K562 (cell line): ENCODE measurements around the gene TRAPPC12. TPM values are rescaled to one million over a fixed set of nuclear protein-coding genes. Genes with fewer than 3 reads are reported as not detected.

Source experiments
- ATAC-seq: fragments of 200-7000 bp; cut with Tn5 transposase; 3 replicates; pipeline ENCODE4 v1.9.1; 2020; ENCODE audit warnings: moderate library complexity
- BruUV-seq: library from RNA; stranded (reverse); fragments of 400-500 nt; replicated peaks from 2 replicates; lab custom pipeline; 2021; lab: Mats Ljungman, UMichigan
- CTCF ChIA-PET: fragments of 300-600 bp; formaldehyde crosslinking; extraction: SDS; loops from one replicate; lab custom pipeline; 2021; ENCODE audit warnings: low intra/inter-chr PET ratio; lab: Yijun Ruan, JAX
- POLR2A ChIA-PET: fragments of 300-600, 350-650 bp; sonication (Branson Sonifier 250); formaldehyde crosslinking; extraction: SDS; loops from one replicate; lab custom pipeline; 2021; ENCODE audit warnings: antibody characterized with exemption, inconsistent platforms; lab: Yijun Ruan, JAX
- DNase-seq, 4 experiments: peaks; one replicate each; pipeline versions ENCODE4 v3.0.0 to v3.0.0-alpha.2; 2011 to 2018; ENCODE audit warnings: low spot score in 3 of 4, mixed read lengths in 3 of 4; ENCODE audit errors: extremely low read depth in 1 of 4
- FAIRE-seq: peaks from 2 replicates; lab custom pipeline; 2011; peaks lifted over from hg19 to GRCh38; lab: Jason Lieb, UNC
- H2AFZ ChIP-seq: 2 replicates; pipeline ENCODE4 v1.6.0; 2011; ENCODE audit warnings: low read depth, low read length, control low read depth, inconsistent platforms
- H3K27ac ChIP-seq: fragments of 200-600 bp; 3 replicates; pipeline ENCODE4 v1.8.0; 2011; ENCODE audit warnings: low read depth, mild to moderate bottlenecking, control low read depth, inconsistent platforms, low read length, moderate library complexity, mixed read lengths; ENCODE audit errors: extremely low read depth
- H3K27me3 ChIP-seq, 2 experiments: fragments of 300-600 bp in 1 of 2; 2 replicates in 1 of 2; 3 replicates in 1 of 2; pipeline versions ENCODE4 v1.6.0 to v1.8.0; 2011; ENCODE audit warnings: inconsistent platforms in 2 of 2, low read length in 2 of 2, mild to moderate bottlenecking in 1 of 2, mixed read lengths in 1 of 2, moderate library complexity in 1 of 2; ENCODE audit not compliant: control insufficient read depth in 2 of 2, insufficient read depth in 2 of 2
- H3K36me3 ChIP-seq: fragments of 300-600 bp; 3 replicates; pipeline ENCODE4 v1.8.0; 2011; ENCODE audit warnings: mild to moderate bottlenecking, low read length, inconsistent platforms; ENCODE audit not compliant: control insufficient read depth, insufficient read depth
- H3K4me1 ChIP-seq, 2 experiments: fragments of 200-600 bp in 1 of 2; replicated peaks in 1 of 2; 2 replicates in 1 of 2; 3 replicates in 1 of 2; pipeline versions ENCODE4 v1.5.1 to v1.8.0; 2011; ENCODE audit warnings: inconsistent platforms in 2 of 2, low read length in 2 of 2, mild to moderate bottlenecking in 1 of 2, mixed read lengths in 1 of 2, moderate library complexity in 1 of 2; ENCODE audit not compliant: control insufficient read depth in 2 of 2, insufficient read depth in 2 of 2
- H3K4me2 ChIP-seq: 2 replicates; pipeline ENCODE4 v1.6.1; 2011; ENCODE audit warnings: low read length, control low read depth, inconsistent platforms, mixed read lengths; ENCODE audit not compliant: insufficient read depth
- H3K4me3 ChIP-seq: fragments of 200-600 bp; sonication (generic), shearing (Covaris generic); 2 replicates; pipeline ENCODE4 v1.5.1; 2016; ENCODE audit warnings: control low read depth, inconsistent platforms
- H3K79me2 ChIP-seq: fragments of 200-600 bp; 3 replicates; pipeline ENCODE4 v1.8.0; 2011; ENCODE audit warnings: low read length, inconsistent platforms; ENCODE audit not compliant: control insufficient read depth, insufficient read depth
- H3K9ac ChIP-seq, 2 experiments: 2 replicates each; pipeline versions ENCODE4 v1.6.0 to v1.6.1; 2011; ENCODE audit warnings: low read depth in 2 of 2, low read length in 2 of 2, control low read depth in 1 of 2, inconsistent platforms in 1 of 2, mild to moderate bottlenecking in 1 of 2, mixed read lengths in 1 of 2; ENCODE audit not compliant: insufficient read depth in 1 of 2
- H3K9me1 ChIP-seq: one replicate; pipeline ENCODE4 v1.6.0; 2011; ENCODE audit warnings: inconsistent platforms, mild to moderate bottlenecking, low read length, moderate library complexity; ENCODE audit not compliant: control insufficient read depth, insufficient read depth
- H3K9me3 ChIP-seq: replicated peaks from 2 replicates; pipeline ENCODE4 v1.5.1; 2011; ENCODE audit warnings: low read depth, low read length, inconsistent platforms; ENCODE audit not compliant: control insufficient read depth, insufficient read depth
- H4K20me1 ChIP-seq: replicated peaks from 2 replicates; pipeline ENCODE4 v1.6.1; 2011; ENCODE audit warnings: low read length, inconsistent platforms, mixed read lengths; ENCODE audit not compliant: control insufficient read depth, insufficient read depth
- JUNB ChIP-seq: fragments of 450-650 bp; formaldehyde crosslinking; conservative IDR thresholded peaks from 2 replicates; pipeline ENCODE4 v1.4.0; 2020; ENCODE audit warnings: mild to moderate bottlenecking
- MEF2D ChIP-seq: conservative IDR thresholded peaks from 2 replicates; pipeline ENCODE4 v1.6.1; 2016; ENCODE audit warnings: low read depth, missing genetic modification characterization, missing compliant biosample characterization
- NCOR1 ChIP-seq: fragments of 450-650 bp; IDR thresholded peaks from 2 replicates; pipeline ENCODE4 v1.6.1; 2016; ENCODE audit warnings: mild to moderate bottlenecking, moderate library complexity
- PPARD ChIP-seq: fragments of 250-450 bp; sonication (Bioruptor Pico); IDR thresholded peaks from 2 replicates; pipeline ENCODE4 v1.8.0; 2022; ENCODE audit warnings: inconsistent platforms, mild to moderate bottlenecking, moderate library complexity
- RBFOX2 ChIP-seq: fragments of 200-400 bp; formaldehyde crosslinking; IDR thresholded peaks from 2 replicates; pipeline ENCODE4 v1.6.1; 2017; ENCODE audit warnings: low read depth, mild to moderate bottlenecking, low read length, moderate library complexity
- RBM17 ChIP-seq: fragments of 200-400 bp; formaldehyde crosslinking; IDR thresholded peaks from 2 replicates; pipeline ENCODE4 v1.6.1; 2017; ENCODE audit warnings: low read depth, mild to moderate bottlenecking, low read length, borderline replicate concordance
- SMAD4 ChIP-seq: fragments of 250-450 bp; sonication (Bioruptor Pico); conservative IDR thresholded peaks from 2 replicates; pipeline ENCODE4 v1.8.0; 2021; ENCODE audit warnings: inconsistent platforms, mild to moderate bottlenecking, moderate library complexity
- SMC3 ChIP-seq: conservative IDR thresholded peaks from 2 replicates; pipeline ENCODE4 v1.6.1; 2011; ENCODE audit warnings: low read depth, low read length, improper control_type of control experiment; ENCODE audit not compliant: insufficient read depth
- TCF7L2 ChIP-seq: fragments of 150-350 bp; IDR thresholded peaks from 2 replicates; pipeline ENCODE4 v1.6.1; 2016; ENCODE audit warnings: low read depth, mild to moderate bottlenecking, low read length, moderate library complexity
- THRAP3 ChIP-seq: fragments of 450-650 bp; IDR thresholded peaks from 2 replicates; pipeline ENCODE4 v1.6.1; 2016; ENCODE audit warnings: mild to moderate bottlenecking, inconsistent platforms, borderline replicate concordance
- ZNF124 ChIP-seq: sonication (generic); formaldehyde crosslinking; IDR thresholded peaks from 2 replicates; pipeline ENCODE4 v1.8.1; 2022; ENCODE audit warnings: missing genetic modification reagents
- ZNF24 ChIP-seq: fragments of 450-650 bp; IDR thresholded peaks from 2 replicates; pipeline ENCODE4 v1.6.1; 2016
- ZNF347 ChIP-seq: fragments of 450-650 bp; formaldehyde crosslinking; IDR thresholded peaks from 2 replicates; pipeline ENCODE4 v1.4.0; 2020; ENCODE audit warnings: low read depth, mild to moderate bottlenecking, moderate library complexity
- ZNF77 ChIP-seq: fragments of 250-450 bp; sonication (Bioruptor Pico); IDR thresholded peaks from 2 replicates; pipeline ENCODE4 v1.5.0; 2020
- ZSCAN32 ChIP-seq: fragments of 450-650 bp; formaldehyde crosslinking; IDR thresholded peaks from 2 replicates; pipeline ENCODE4 v1.4.0; 2020; ENCODE audit warnings: mild to moderate bottlenecking, moderate library complexity
- WGBS: fragments of 100-300 bp; shearing (Covaris generic); methylation state at CpG from one replicate; pipeline ENCODE4 v1.1.6; 2016; ENCODE audit warnings: low coverage, mixed read lengths; ENCODE audit not compliant: insufficient coverage; ENCODE audit errors: missing lambda C conversion rate; 5-methylcytosine and 5-hydroxymethylcytosine counted together
- in situ Hi-C: fragments of 300-500 bp; cut with MboI; formaldehyde crosslinking; loops from 4 replicates; pipeline ENCODE4 v1.15.0; 2018; ENCODE audit warnings: inconsistent platforms, mixed read lengths
- intact Hi-C: fragments of 100-400 bp; cut with micrococcal nuclease; formaldehyde crosslinking; loops from 2 replicates; pipeline ENCODE4 v1.14.2; 2022
- polyA plus RNA-seq, 8 experiments: library from polyadenylated mRNA; depleted of rRNA in 4 of 8; stranded (reverse) in 5 of 8; unstranded in 3 of 8; fragments of >200 nt; fragmentation: Nextera tagmentation in 2 of 8; fragmentation: Illumina TruSeq in 1 of 8; extraction: Ambion mirVana in 2 of 8; extraction: Trizol in 1 of 8; gene quantifications; 2 replicates each; pipeline versions ENCODE4 v1.2.1 to v1.2.3, GENCODE V29; 2011 to 2014; ENCODE audit warnings: inconsistent platforms in 1 of 8, missing spikeins in 1 of 8
- total RNA-seq, 7 experiments: library from RNA; depleted of rRNA in 6 of 7; stranded (reverse); fragments of >200 nt in 6 of 7; fragmentation: Illumina TruSeq in 2 of 7; extraction: Trizol in 2 of 7; gene quantifications; 2 replicates each; pipeline versions ENCODE4 v1.2.1 to v1.2.3, GENCODE V29; 2011 to 2021; ENCODE audit warnings: low replicate concordance in 1 of 7

The TRAPPC12 gene
- total and polyA plus RNA-seq, 9 of the 15 experiments (the other 6 are each of a cell fraction or from before 2014, with no cell fraction given) = 8.0 to 75.2 (median 39.1) TPM

DNA sequence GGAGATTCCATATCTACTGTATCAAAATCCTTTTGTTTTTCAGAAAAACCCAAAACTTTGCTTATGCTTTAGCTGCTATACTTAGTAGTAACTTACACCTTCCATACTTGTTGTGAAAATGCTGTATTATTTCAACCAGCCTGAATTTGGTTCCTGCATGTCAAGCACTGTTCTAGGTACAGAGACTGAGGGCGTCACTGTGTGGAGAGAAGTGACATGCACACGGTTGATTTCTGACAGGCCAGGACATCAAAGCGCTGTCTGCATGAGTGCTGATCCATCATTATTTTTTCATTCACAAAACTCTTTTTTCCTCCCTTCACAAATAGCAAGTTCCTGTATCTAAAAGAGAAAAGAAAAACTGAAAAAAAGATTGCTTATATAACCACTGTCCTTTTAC, 31.6 kb downstream of the TRAPPC12 start:
- in situ Hi-C loops = no loop called here
- intact Hi-C loops = no loop called here
- no peak overlapping the region for H3K27ac ChIP-seq
- no peaks in the 10 kb centered on the region; the same call in 2 of the 3 replicates for H3K79me2 ChIP-seq
- FAIRE-seq (no peak), DNase-seq (no peak), ATAC-seq (no peak)
- H4K20me1 ChIP-seq = no peaks in the 10 kb centered on the region; the same call in 1 of the 2 replicates
- POLR2A ChIA-PET = no interaction called here
- no TSS peak for BruUV-seq
- no peak overlapping the region for H3K9ac ChIP-seq
- H3K4me1 ChIP-seq = peaks cover 0 to 4% of the 10 kb centered on the region in 2 experiments; a peak in 1 of 5 replicates
- no peak for TF ChIP-seq ZNF124 (CRISPR knock-in tag)
- no peak for TF ChIP-seq MEF2D (tag)
- no peak for TF ChIP-seq PPARD (CRISPR knock-in tag)
- no peak for TF ChIP-seq RBFOX2
- TF ChIP-seq ZNF77 = no peak
- no peak for TF ChIP-seq NCOR1
- no peak for TF ChIP-seq ZSCAN32 (CRISPR knock-in tag)
- no peak for TF ChIP-seq THRAP3
- TF ChIP-seq ZNF24 = no peak
- TF ChIP-seq TCF7L2 = no peak
- TF ChIP-seq RBM17 = no peak
- TF ChIP-seq SMAD4 = no peak
- TF ChIP-seq SMC3 = no peak
- no peak for TF ChIP-seq JUNB (CRISPR knock-in tag)
- TF ChIP-seq ZNF347 (CRISPR knock-in tag) = no peak
- no peak overlapping the region for H3K4me3 ChIP-seq
- 85% methylated on average over 3 of the region's 3 CpGs for WGBS
- CTCF ChIA-PET = no interaction called here
- no peak overlapping the region for H3K4me2 ChIP-seq
- no peaks in the 10 kb centered on the region for H3K9me1 ChIP-seq
- H3K36me3 ChIP-seq = peaks cover 37% of the 10 kb centered on the region; the same call in 2 of the 3 replicates
- H3K9me3 ChIP-seq = no peaks in the 10 kb centered on the region
- no peak overlapping the region for H2AFZ ChIP-seq
- no peaks in the 10 kb centered on the region for H3K27me3 ChIP-seq
